HG02884 (cell line): ENCODE measurements around the gene CERS2.

Source experiments
- ATAC-seq: cut with Tn5 transposase; IDR thresholded peaks from one replicate; pipeline ENCODE4 v1.9.1; 2021; ENCODE audit warnings: mild to moderate bottlenecking, moderate library complexity; ENCODE audit not compliant: unreplicated experiment

Gene CERS2

GRCh38 chr1:150997949-150998348 lies 23.3 kb upstream of the CERS2 start:
- no peak for ATAC-seq

- ATAC-seq: no peak
These were observed 22.7 kb upstream of the CERS2 start for GRCh38 chr1:150997126-150997872.

- no peak for ATAC-seq
These were observed 21.3 kb upstream of the CERS2 start for GRCh38 chr1:150995896-150996295.

- ATAC-seq: no peak
These were observed 20.8 kb upstream of the CERS2 start for GRCh38 chr1:150995460-150995859.

GRCh38 chr1:150994248-150994647 lies 19.6 kb upstream of the CERS2 start:
- no peak for ATAC-seq

GRCh38 chr1:150992626-150993025 lies 18.0 kb upstream of the CERS2 start:
- no peak for ATAC-seq

- no peak for ATAC-seq
These were observed 13.3 kb upstream of the CERS2 start for GRCh38 chr1:150987924-150988323.

GRCh38 chr1:150985179-150985825 lies 10.7 kb upstream of the CERS2 start:
- no peak for ATAC-seq

- no peak for ATAC-seq
These were observed 7.4 kb upstream of the CERS2 start, which contains the start of gene ANXA9 for GRCh38 chr1:150981805-150982712. Gene ANXA9 (plus strand): TSS chr1:150982292. CDS start chr1:150983106, 814 bp downstream.

GRCh38 chr1:150981177-150981804 lies 6.7 kb upstream of the CERS2 start:
- ATAC-seq: no peak

GRCh38 chr1:150979092-150980056 lies 4.7 kb upstream of the CERS2 start:
- no peak for ATAC-seq

- ATAC-seq: no peak
These were observed 2.5 kb upstream of the CERS2 start for GRCh38 chr1:150976879-150977694.

GRCh38 chr1:150976401-150976821 lies 1.8 kb upstream of the CERS2 start:
- no peak for ATAC-seq

- ATAC-seq: no peak
These were observed 627 bp downstream of the CERS2 start for GRCh38 chr1:150973836-150974579.

- no peak for ATAC-seq
These were observed 1.3 kb downstream of the CERS2 start for GRCh38 chr1:150973258-150973835.

GRCh38 chr1:150972417-150972940 lies 2.2 kb downstream of the CERS2 start:
- no peak for ATAC-seq

- ATAC-seq: no peak
These were observed 2.8 kb downstream of the CERS2 start for GRCh38 chr1:150971583-150972416.
